LNCAP (cell line): ENCODE measurements around the gene ATP6V1E1.

ENCODE experiments used
- TF ChIP-seq, protein P1 (sequence below): fragments of 450-650 bp; IDR thresholded peaks from 2 replicates; pipeline ENCODE4 v1.5.1; 2017; ENCODE audit warnings: mild to moderate bottlenecking

ATP6V1E1 gene

DNA sequence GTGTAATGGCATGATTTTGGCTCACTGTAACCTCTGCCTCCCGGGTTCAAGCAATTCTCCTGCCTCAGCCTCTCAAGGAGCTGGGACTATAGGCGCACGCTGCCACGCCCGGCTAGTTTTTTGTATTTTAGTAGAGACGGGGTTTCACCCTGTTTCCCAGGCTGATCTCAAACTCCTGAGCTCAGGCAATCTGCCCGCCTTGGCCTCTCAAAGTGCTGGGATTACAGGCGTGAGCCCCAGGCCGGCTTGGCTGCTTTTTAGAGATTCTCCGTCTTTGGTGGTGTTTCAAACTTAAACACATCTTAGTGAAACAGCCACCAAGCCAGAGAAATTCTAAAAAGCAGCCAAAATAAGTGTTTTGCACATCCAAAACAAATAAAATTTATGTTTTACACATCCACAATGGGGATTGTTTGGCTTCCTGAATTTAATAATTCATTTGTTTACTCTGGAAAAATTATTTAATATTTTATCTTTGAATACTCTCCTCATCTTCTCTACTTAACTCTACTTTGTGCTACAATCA is 28.4 kb upstream of the ATP6V1E1 start:
- TF ChIP-seq, protein P1, sequence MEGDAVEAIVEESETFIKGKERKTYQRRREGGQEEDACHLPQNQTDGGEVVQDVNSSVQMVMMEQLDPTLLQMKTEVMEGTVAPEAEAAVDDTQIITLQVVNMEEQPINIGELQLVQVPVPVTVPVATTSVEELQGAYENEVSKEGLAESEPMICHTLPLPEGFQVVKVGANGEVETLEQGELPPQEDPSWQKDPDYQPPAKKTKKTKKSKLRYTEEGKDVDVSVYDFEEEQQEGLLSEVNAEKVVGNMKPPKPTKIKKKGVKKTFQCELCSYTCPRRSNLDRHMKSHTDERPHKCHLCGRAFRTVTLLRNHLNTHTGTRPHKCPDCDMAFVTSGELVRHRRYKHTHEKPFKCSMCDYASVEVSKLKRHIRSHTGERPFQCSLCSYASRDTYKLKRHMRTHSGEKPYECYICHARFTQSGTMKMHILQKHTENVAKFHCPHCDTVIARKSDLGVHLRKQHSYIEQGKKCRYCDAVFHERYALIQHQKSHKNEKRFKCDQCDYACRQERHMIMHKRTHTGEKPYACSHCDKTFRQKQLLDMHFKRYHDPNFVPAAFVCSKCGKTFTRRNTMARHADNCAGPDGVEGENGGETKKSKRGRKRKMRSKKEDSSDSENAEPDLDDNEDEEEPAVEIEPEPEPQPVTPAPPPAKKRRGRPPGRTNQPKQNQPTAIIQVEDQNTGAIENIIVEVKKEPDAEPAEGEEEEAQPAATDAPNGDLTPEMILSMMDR, result no peak

DNA sequence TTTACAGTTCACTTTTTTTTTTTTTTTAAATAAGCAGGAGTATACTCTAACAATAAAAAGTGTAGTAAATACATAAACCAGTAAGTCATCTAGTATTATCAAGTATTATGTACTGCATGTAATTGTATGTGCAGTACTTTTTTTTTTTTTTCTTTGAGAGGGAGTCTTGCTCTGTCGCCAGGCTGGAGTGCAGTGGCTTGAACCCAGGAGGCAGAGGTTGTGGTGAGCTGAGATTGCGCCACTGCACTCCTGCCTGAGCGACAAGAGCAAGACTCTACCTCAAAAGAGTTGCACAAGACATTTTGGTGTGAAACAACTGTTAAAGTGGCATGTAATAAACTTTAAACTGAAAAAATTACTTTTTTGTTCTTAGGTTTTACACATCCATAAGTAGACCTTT is 26.7 kb upstream of the ATP6V1E1 start:
- TF ChIP-seq, protein P1, result no peak

DNA sequence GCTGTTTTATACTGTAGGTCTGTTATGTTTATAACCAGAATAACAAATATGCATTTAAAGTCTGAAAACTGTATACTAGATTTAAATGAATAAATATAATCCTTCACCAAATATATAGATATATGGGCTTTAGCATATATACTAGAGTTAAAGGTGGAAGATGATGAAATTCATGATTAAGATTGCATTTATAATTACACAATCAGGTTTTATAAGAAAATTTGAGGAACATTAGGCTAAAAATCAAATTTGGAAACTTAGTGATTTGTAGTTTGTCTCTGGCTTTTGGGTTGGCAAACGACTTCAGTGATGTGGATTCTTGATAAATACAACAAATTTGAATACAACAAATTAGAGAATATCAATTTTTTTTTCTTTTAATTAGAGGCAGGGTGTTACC is 20.0 kb upstream of the ATP6V1E1 start:
- TF ChIP-seq, protein P1, result no peak

DNA sequence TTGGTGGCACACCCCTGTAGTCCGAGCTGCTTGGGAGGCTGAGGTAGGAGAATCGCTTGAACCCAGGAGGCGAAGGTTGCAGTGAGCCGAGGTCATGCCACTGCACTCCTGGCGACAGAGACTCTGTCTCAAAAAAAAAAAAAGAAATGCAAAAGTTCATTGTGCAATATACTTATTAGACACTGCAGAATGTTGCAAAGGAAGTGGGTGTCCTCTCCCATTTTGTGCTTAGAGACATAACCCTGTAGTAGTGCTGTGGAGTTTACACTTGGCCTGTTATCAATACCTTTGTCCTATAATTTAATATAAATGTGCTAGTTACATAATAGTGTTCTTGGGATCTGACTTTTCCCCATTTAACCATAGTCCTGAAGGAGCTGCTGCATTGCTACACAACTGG is 19.4 kb upstream of the ATP6V1E1 start:
- TF ChIP-seq, protein P1, result no peak

DNA sequence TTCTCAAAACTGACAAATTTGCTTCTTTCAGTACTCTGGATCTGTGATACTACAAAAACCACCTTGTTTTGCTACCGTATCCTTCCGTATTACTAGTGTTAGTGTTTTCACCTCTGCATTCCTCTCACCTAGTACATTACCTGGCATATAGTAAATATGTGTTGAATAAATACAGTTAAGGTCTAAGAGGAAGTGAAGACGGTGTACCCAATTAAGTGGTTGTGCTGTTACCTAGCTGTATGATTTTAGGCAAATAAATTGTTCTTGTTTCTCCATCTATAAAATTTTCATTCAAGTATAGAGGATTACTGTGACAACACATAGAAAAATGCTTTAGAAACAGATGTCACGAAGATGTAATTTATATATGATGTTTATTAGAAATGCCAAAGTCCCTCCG is 18.9 kb upstream of the ATP6V1E1 start:
- TF ChIP-seq, protein P1, result no peak

DNA sequence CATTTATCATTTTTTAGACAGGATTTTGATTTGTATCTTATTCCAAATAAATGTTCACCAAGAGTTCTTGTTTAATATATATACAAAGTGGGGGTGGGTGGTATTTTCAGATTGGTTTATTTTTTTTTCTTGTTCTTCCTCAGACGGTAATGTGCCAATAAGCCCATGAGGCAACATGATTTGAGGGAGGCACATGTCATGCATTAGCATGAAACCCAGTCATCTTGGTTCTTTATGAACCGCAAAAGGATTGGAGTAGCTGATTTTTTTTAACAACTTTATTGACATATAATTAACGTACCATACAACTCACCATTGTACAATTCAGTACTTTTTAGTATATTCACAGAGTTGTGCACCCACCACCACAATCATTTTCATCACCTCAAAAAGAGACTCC is 12.7 kb upstream of the ATP6V1E1 start:
- TF ChIP-seq, protein P1, result no peak

DNA sequence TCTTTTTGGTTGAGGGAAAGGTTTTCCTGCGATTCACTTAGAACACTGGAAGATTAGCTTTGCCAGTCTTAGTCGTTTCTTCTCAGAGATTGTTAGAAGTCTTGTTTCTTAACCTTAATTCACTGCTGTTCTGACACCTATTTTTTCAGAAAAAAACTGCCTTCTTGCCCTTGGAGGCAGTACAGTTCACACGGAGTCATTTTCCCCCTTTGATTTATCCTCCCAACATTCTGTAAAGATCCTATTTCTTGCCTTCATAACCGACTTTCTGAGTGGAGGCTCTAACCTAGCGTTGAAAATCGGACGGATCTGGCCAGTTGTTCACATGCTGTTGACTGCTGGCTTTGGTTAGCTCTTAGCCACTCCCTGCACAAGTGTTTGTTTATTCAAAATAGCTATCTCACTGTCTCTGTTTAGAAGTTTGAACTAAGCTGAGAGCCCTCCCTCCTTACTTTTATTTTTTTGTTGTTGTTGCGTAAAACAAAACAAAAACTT is 10.7 kb upstream of the ATP6V1E1 start:
- TF ChIP-seq, protein P1, result no peak
